ENCODE measurements around the gene GPR78. TPM values are rescaled to one million over a fixed set of nuclear protein-coding genes. Genes with fewer than 3 reads are reported as not detected.

The GPR78 gene
- total and polyA plus RNA-seq, 2 of the 13 experiments (the other 11 are each of a cell fraction or from before 2014, with no cell fraction given): 0.01 to 0.07 TPM

DNA sequence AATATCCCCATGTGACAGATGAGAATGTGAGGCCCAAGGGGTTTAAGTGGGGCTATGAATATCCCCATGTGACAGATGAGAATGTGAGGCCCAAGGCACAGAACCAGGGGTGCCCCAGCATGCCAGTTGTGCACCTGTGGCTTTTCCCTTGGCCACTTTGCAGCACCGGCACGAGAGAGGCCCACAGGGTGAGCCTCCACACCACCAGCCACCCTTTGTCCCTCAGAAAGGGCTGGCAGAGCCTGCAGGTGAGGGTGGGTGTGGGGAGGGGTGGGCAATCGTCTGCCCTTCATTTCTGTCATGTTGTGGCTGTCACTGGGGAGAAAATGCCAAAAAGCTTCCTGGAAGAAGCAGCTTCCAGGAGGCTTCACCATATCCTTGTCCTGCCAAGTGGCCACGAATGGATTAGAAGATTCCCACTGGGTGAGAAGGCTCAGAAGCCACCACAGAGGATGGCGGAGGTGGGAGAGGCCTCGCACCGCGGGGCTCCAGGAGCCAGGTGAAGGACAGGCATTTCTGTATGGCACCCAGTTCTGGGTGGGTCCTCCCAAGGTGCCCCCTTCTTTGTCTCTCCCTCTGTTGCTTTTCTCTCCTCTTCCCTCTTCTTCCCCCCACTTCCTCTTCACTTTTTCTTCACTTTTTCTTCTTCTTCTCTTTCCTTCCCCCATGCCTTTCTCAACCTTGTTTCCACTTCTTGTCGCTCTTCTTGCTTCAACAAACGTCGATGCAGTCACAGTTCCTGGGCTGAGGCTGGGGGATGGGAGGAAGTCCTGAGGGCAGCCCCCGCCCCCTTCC is 469 bp upstream of the GPR78 start:
- WGBS (ENCODE audit: low lambda C conversion rate): 17% methylated on average over 10 of the region's 12 CpGs

More for the DNA sequence above, 469 bp upstream of the GPR78 start:
- no peak for ATAC-seq
- intact Hi-C loops (cut with micrococcal nuclease; ENCODE audit: unreplicated experiment): no loop called here
- Histone ChIP-seq H3K79me2 (ENCODE audit: insufficient read depth, low read length) (no peaks in the 10 kb centered on the region), H2AFZ (ENCODE audit: low read length) (no peak overlapping the region), H4K20me1 (ENCODE audit: insufficient read depth, low read length) (0 out of 2 replicates have a peak, but pooled peaks cover 3% of the 10 kb centered on the region), H3K36me3 (replicated peaks in 1 of 2; ENCODE audit: control insufficient read depth in 1 of 2, insufficient read depth in 2 of 2, low read length in 2 of 2) (no peaks in the 10 kb centered on the region), H3K4me3 (replicated peaks in 1 of 3; ENCODE audit: insufficient read depth in 1 of 3, low read depth in 2 of 3, low read length in 3 of 3) (no peak overlapping the region), H3K9ac (ENCODE audit: insufficient read depth, low read depth, low read length) (no peak overlapping the region), H3K9me3 (ENCODE audit: low read length) (no peaks in the 10 kb centered on the region), H3K27me3 (ENCODE audit: control insufficient read depth in 1 of 2, insufficient read depth in 2 of 2, low read length in 2 of 2) (0 out of 5 replicates have a peak, but pooled peaks cover 2 to 5% of the 10 kb centered on the region in 2 experiments), H3K27ac (ENCODE audit: extremely low read length, insufficient read depth, low read length) (no peak overlapping the region), H3K4me2 (ENCODE audit: low read depth, low read length) (no peak overlapping the region), H3K4me1 (ENCODE audit: insufficient read depth, low read length) (no peaks in the 10 kb centered on the region)
- no peak for DNase-seq (ENCODE audit: low spot score)
- ChIA-PET POLR2A (no interaction called here), CTCF (ENCODE audit: low intra/inter-chr PET ratio, low total read pairs) (no interaction called here)
- no peak for TF ChIP-seq ZBTB34 (CRISPR knock-in tag; IDR thresholded peaks at IDR 0.05)
- TF ChIP-seq TRIM24 (CRISPR knock-in tag; IDR thresholded peaks at IDR 0.05): no peak
- no peak for TF ChIP-seq ZKSCAN8 (CRISPR knock-in tag; IDR thresholded peaks at IDR 0.05; ENCODE audit: borderline replicate concordance)
- no peak for TF ChIP-seq GTF2F1 (IDR thresholded peaks at IDR 0.05; ENCODE audit: low read length)
- no peak for TF ChIP-seq ZSCAN9 (CRISPR knock-in tag; IDR thresholded peaks at IDR 0.05; ENCODE audit: borderline replicate concordance)
- TF ChIP-seq, protein P1, sequence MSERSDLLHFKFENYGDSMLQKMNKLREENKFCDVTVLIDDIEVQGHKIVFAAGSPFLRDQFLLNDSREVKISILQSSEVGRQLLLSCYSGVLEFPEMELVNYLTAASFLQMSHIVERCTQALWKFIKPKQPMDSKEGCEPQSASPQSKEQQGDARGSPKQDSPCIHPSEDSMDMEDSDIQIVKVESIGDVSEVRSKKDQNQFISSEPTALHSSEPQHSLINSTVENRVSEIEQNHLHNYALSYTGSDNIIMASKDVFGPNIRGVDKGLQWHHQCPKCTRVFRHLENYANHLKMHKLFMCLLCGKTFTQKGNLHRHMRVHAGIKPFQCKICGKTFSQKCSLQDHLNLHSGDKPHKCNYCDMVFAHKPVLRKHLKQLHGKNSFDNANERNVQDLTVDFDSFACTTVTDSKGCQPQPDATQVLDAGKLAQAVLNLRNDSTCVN (CRISPR knock-in tag; IDR thresholded peaks at IDR 0.05; ENCODE audit: borderline replicate concordance): no peak
- no peak for TF ChIP-seq ZNF251 (CRISPR knock-in tag; IDR thresholded peaks at IDR 0.05)
- no peak for TF ChIP-seq THRA (CRISPR knock-in tag; IDR thresholded peaks at IDR 0.05; ENCODE audit: borderline replicate concordance)
- TF ChIP-seq ELF3 (CRISPR knock-in tag; IDR thresholded peaks at IDR 0.05): no peak
- BruUV-seq (replicated peaks): no TSS peak
- in situ Hi-C loops (cut with HindIII; ENCODE audit: extremely low pct_ligation_motif_present, low pct_unique_long_range_greater_than_20kb): no loop called here
- FAIRE-seq: no peak
